Measurements from ENCODE around the gene L3MBTL3. TPM values are rescaled to one million over a fixed set of nuclear protein-coding genes. Genes with fewer than 3 reads are reported as not detected.

L3MBTL3 gene
- total and polyA plus RNA-seq, 10 of the 15 experiments (the other 5 are each of a cell fraction or from before 2014, with no cell fraction given), result 0.71 to 9.4 (median 6.2) TPM

GRCh38 chr6:130156908-130157307 is 138.5 kb downstream of the L3MBTL3 start:
- no TSS peak for BruUV-seq (replicated peaks)
- intact Hi-C loops (cut with micrococcal nuclease; ENCODE audit: unreplicated experiment), result no loop called here
- no peak overlapping the region for H3K4me2 ChIP-seq (ENCODE audit: control insufficient read depth, insufficient read depth)

DNA sequence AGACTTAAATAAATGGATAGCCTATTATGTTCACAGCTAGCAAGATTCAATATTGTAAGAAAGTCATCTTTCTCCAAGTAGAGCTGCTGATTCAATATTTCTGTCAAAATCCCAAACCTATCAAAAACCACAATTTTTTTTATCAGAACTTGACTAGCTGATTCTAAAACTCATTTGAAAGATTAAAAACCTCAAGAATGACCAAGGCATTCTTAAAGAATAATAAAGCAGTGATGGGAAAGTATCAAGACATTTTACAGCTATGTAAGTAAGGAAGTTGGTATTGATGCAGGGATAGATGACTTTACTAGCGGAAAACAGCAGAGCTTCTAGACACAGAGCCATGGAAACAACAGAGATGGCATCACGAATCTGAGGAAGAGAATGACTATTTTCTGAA is 139.7 kb downstream of the L3MBTL3 start:
- H3K36me3 ChIP-seq (ENCODE audit: control insufficient read depth in 2 of 2, insufficient read depth in 2 of 2, low read length in 1 of 2), result no peaks in the 10 kb centered on the region
- ATAC-seq, result no peak
- H4K20me1 ChIP-seq (ENCODE audit: control insufficient read depth, insufficient read depth), result no peaks in the 10 kb centered on the region
- H3K4me1 ChIP-seq (ENCODE audit: control insufficient read depth, insufficient read depth, low read length), result no peaks in the 10 kb centered on the region
- no peak overlapping the region for H2AFZ ChIP-seq (ENCODE audit: control insufficient read depth, low read depth, low read length)
- RAD21 ChIA-PET (ENCODE audit: unreplicated experiment), result no interaction called here
- no peak overlapping the region for H3K4me2 ChIP-seq (ENCODE audit: control insufficient read depth, insufficient read depth)
- H3K4me3 ChIP-seq, result no peak overlapping the region
- WGBS (ENCODE audit: insufficient coverage, insufficient replicate concordance, low lambda C conversion rate, missing lambda C conversion rate), result 46% methylated on average over 2 of the region's 2 CpGs
- POLR2A ChIA-PET, result interaction anchor here (0.5 kb wide), 1 partner anchor 43 kb away, joined by 3 read pairs; no protein-coding TSS in a partner anchor
- no peaks in the 10 kb centered on the region; the same call in 2 of the 3 replicates for H3K9me3 ChIP-seq (replicated peaks; ENCODE audit: control insufficient read depth, insufficient read depth, low read length)
- intact Hi-C loops (cut with micrococcal nuclease; ENCODE audit: unreplicated experiment), result no loop called here
- DNase-seq (ENCODE audit: low read depth, low spot score), result no peak
- H3K79me2 ChIP-seq (ENCODE audit: control insufficient read depth, insufficient read depth, low read length), result no peaks in the 10 kb centered on the region
- SMC1A ChIA-PET (ENCODE audit: uncharacterized antibody, unreplicated experiment), result no interaction called here
- H3K27ac ChIP-seq (ENCODE audit: control insufficient read depth, insufficient read depth), result no peak overlapping the region
- H3K27me3 ChIP-seq (replicated peaks in 1 of 2; ENCODE audit: control insufficient read depth in 2 of 2, insufficient read depth in 2 of 2, low read length in 1 of 2), result no peaks in the 10 kb centered on the region
- no peak for FAIRE-seq
- in situ Hi-C loops (cut with MboI), result no loop called here
- CTCF ChIA-PET, result interaction anchor here (0.7 to 0.8 kb wide), 2 partner anchors 54 to 766 kb away, joined by 3 to 4 read pairs; no protein-coding TSS in a partner anchor
- no TSS peak for BruUV-seq (replicated peaks)
- H3K9ac ChIP-seq (ENCODE audit: control insufficient read depth, insufficient read depth, low read length), result no peak overlapping the region
- TF ChIP-seq, protein P1, sequence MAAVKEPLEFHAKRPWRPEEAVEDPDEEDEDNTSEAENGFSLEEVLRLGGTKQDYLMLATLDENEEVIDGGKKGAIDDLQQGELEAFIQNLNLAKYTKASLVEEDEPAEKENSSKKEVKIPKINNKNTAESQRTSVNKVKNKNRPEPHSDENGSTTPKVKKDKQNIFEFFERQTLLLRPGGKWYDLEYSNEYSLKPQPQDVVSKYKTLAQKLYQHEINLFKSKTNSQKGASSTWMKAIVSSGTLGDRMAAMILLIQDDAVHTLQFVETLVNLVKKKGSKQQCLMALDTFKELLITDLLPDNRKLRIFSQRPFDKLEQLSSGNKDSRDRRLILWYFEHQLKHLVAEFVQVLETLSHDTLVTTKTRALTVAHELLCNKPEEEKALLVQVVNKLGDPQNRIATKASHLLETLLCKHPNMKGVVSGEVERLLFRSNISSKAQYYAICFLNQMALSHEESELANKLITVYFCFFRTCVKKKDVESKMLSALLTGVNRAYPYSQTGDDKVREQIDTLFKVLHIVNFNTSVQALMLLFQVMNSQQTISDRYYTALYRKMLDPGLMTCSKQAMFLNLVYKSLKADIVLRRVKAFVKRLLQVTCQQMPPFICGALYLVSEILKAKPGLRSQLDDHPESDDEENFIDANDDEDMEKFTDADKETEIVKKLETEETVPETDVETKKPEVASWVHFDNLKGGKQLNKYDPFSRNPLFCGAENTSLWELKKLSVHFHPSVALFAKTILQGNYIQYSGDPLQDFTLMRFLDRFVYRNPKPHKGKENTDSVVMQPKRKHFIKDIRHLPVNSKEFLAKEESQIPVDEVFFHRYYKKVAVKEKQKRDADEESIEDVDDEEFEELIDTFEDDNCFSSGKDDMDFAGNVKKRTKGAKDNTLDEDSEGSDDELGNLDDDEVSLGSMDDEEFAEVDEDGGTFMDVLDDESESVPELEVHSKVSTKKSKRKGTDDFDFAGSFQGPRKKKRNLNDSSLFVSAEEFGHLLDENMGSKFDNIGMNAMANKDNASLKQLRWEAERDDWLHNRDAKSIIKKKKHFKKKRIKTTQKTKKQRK (IDR thresholded peaks at IDR 0.05; ENCODE audit: low read depth, low read length), result no peak
- TF ChIP-seq JUND (IDR thresholded peaks at IDR 0.05; ENCODE audit: low read depth, low read length) (no peak), NR2F1 (conservative IDR thresholded peaks at IDR 0.05) (no peak), IKZF1 (conservative IDR thresholded peaks at IDR 0.05) (no peak), SPI1 (IDR thresholded peaks at IDR 0.05; ENCODE audit: borderline replicate concordance, insufficient read depth, low read depth, low read length) (no peak)
- TF ChIP-seq, protein P2, sequence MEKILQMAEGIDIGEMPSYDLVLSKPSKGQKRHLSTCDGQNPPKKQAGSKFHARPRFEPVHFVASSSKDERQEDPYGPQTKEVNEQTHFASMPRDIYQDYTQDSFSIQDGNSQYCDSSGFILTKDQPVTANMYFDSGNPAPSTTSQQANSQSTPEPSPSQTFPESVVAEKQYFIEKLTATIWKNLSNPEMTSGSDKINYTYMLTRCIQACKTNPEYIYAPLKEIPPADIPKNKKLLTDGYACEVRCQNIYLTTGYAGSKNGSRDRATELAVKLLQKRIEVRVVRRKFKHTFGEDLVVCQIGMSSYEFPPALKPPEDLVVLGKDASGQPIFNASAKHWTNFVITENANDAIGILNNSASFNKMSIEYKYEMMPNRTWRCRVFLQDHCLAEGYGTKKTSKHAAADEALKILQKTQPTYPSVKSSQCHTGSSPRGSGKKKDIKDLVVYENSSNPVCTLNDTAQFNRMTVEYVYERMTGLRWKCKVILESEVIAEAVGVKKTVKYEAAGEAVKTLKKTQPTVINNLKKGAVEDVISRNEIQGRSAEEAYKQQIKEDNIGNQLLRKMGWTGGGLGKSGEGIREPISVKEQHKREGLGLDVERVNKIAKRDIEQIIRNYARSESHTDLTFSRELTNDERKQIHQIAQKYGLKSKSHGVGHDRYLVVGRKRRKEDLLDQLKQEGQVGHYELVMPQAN (conservative IDR thresholded peaks at IDR 0.05), result no peak

More at GRCh38 chr6:130156908-130157307, 138.5 kb downstream of the L3MBTL3 start:
- Histone ChIP-seq H3K79me2 (ENCODE audit: control insufficient read depth, insufficient read depth, low read length) (no peaks in the 10 kb centered on the region), H3K36me3 (ENCODE audit: control insufficient read depth in 2 of 2, insufficient read depth in 2 of 2, low read length in 1 of 2) (no peaks in the 10 kb centered on the region), H3K4me3 (no peak overlapping the region), H3K27me3 (replicated peaks in 1 of 2; ENCODE audit: control insufficient read depth in 2 of 2, insufficient read depth in 2 of 2, low read length in 1 of 2) (no peaks in the 10 kb centered on the region), H2AFZ (ENCODE audit: control insufficient read depth, low read depth, low read length) (no peak overlapping the region), H3K9ac (ENCODE audit: control insufficient read depth, insufficient read depth, low read length) (no peak overlapping the region), H3K27ac (ENCODE audit: control insufficient read depth, insufficient read depth) (no peak overlapping the region), H3K9me3 (replicated peaks; ENCODE audit: control insufficient read depth, insufficient read depth, low read length) (no peaks in the 10 kb centered on the region; the same call in 2 of the 3 replicates), H3K4me1 (ENCODE audit: control insufficient read depth, insufficient read depth, low read length) (no peaks in the 10 kb centered on the region), H4K20me1 (ENCODE audit: control insufficient read depth, insufficient read depth) (no peaks in the 10 kb centered on the region)
- ChIA-PET CTCF (interaction anchor here (0.7 to 1.0 kb wide), 2 partner anchors 58 to 389 kb away, joined by 3 to 5 read pairs; no protein-coding TSS in a partner anchor), SMC1A (ENCODE audit: uncharacterized antibody, unreplicated experiment) (no interaction called here), RAD21 (ENCODE audit: unreplicated experiment) (no interaction called here), POLR2A (no interaction called here)
- FAIRE-seq (no peak), ATAC-seq (no peak), DNase-seq (ENCODE audit: low read depth, low spot score) (no peak)
- in situ Hi-C loops (cut with MboI), result no loop called here
- TF ChIP-seq RAD21 (IDR thresholded peaks at IDR 0.05; ENCODE audit: insufficient read depth, low read depth, low read length), result no peak
- no peak for TF ChIP-seq SIX5 (IDR thresholded peaks at IDR 0.05; ENCODE audit: low read depth, low read length, severe bottlenecking)
- TF ChIP-seq RELB (IDR thresholded peaks at IDR 0.05; ENCODE audit: low read depth), result no peak
- no peak for TF ChIP-seq CHD4 (IDR thresholded peaks at IDR 0.05)
- 92% methylated on average over 5 of the region's 5 CpGs for WGBS (ENCODE audit: insufficient coverage, insufficient replicate concordance, low lambda C conversion rate, missing lambda C conversion rate)
